Left lung (tissue), 10 donors: ENCODE results near the gene CFAP90. TPM values are rescaled to one million over a fixed set of nuclear protein-coding genes. Genes with fewer than 3 reads are reported as not detected.

Source experiments
- ATAC-seq: fragments of 200-7000 bp; cut with Tn5 transposase; one replicate; pipeline ENCODE4 v1.9.1; 2020; ENCODE audit warnings: moderate library complexity
- DNase-seq, 4 donors: peaks; one replicate each; pipeline ENCODE4 v3.0.0-alpha.2; 2013 to 2020
- H3K27ac ChIP-seq, 2 donors: fragments of 200-600 bp; sonication (generic) in 1 of 2; one replicate each; pipeline versions ENCODE4 v1.5.0 to v1.8.0; 2020 to 2021
- H3K27me3 ChIP-seq, 2 donors: fragments of 200-600 bp; sonication (generic) in 1 of 2; one replicate each; pipeline versions ENCODE4 v1.5.0 to v1.8.0; 2020 to 2021
- H3K36me3 ChIP-seq, 2 donors: fragments of 200-600 bp; sonication (generic) in 1 of 2; one replicate each; pipeline versions ENCODE4 v1.5.0 to v1.8.0; 2020 to 2021
- H3K4me1 ChIP-seq, 2 donors: fragments of 200-600 bp; one replicate each; pipeline ENCODE4 v1.8.0; 2021
- H3K4me3 ChIP-seq, 2 donors: fragments of 200-600 bp; sonication (generic) in 1 of 2; one replicate each; pipeline versions ENCODE4 v1.5.0 to v1.8.0; 2020 to 2021; ENCODE audit warnings: mild to moderate bottlenecking in 1 of 2
- H3K9me3 ChIP-seq, 2 donors: fragments of 200-600 bp; sonication (generic) in 1 of 2; one replicate each; pipeline versions ENCODE4 v1.5.0 to v1.8.0; 2020 to 2021
- CTCF ChIP-seq, 2 donors: fragments of 200-600 bp; sonication (generic) in 1 of 2; IDR thresholded peaks; one replicate each; pipeline versions ENCODE4 v1.5.0 to v1.8.0; 2021; ENCODE audit warnings: antibody characterized with exemption in 2 of 2
- intact Hi-C, 2 donors: fragments of 100-400 bp; cut with DNase I; formaldehyde crosslinking; loops; one replicate each; pipeline versions ENCODE4 v1.11.2 to v1.14.2; 2022
- polyA plus RNA-seq, 6 donors: library from polyadenylated mRNA; unstranded; fragments of 120-200 nt; gene quantifications; one replicate each; pipeline ENCODE4 v1.2.1, GENCODE V29; 2013; ENCODE audit not compliant: insufficient read length in 6 of 6
- total RNA-seq, 2 donors: library from RNA; stranded (reverse); fragmentation: NEBNext Ultra II Directional; extraction: Animal tissue kit (Norgen Biotek cat#: 25700); gene quantifications; one replicate each; pipeline ENCODE4 v1.2.1, GENCODE V29; 2021
- donor health status: DM: no; HTN: yes; CAD: no.
- donor health status: DM: no; HTN: no; CAD: no.

The CFAP90 gene
- total and polyA plus RNA-seq, 8 donors = 0.82 to 10.5 (median 5.9) TPM

DNA sequence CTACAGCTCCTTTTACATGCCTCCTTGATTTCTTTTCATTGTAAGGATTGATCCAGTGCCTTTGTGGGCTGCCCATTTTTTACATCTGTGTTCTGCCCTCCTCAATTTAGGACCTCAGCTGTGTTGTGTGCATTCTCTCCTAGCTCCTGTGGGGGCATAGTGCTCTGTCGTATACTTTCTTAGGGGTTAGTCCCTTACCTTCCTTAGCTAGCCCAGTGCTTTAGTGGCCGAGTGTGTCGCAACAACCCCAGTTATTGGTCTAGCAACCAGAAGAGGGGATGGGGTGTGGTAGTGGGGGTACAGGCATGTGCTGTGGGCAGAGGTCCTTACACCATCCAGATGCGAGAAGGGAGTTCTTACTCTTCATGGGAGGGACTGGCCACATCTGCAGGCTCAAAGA lies 30.2 kb upstream of the CFAP90 start:
- no peaks in the 10 kb centered on the region for H3K27me3 ChIP-seq
- ATAC-seq = no peak
- H3K36me3 ChIP-seq = peaks cover 3 to 83% of the 10 kb centered on the region in 2 donors
- intact Hi-C loops = no loop called here
- H3K4me1 ChIP-seq = peaks cover 23 to 78% of the 10 kb centered on the region in 2 donors
- no peak overlapping the region for H3K4me3 ChIP-seq
- peak overlapping the region; percentile 2 to 64 for H3K27ac ChIP-seq
- peak in 1 of 4 donors; percentile 37 for DNase-seq
- no peak for TF ChIP-seq CTCF (IDR thresholded peaks at IDR 0.05)
- H3K9me3 ChIP-seq = no peaks in the 10 kb centered on the region

DNA sequence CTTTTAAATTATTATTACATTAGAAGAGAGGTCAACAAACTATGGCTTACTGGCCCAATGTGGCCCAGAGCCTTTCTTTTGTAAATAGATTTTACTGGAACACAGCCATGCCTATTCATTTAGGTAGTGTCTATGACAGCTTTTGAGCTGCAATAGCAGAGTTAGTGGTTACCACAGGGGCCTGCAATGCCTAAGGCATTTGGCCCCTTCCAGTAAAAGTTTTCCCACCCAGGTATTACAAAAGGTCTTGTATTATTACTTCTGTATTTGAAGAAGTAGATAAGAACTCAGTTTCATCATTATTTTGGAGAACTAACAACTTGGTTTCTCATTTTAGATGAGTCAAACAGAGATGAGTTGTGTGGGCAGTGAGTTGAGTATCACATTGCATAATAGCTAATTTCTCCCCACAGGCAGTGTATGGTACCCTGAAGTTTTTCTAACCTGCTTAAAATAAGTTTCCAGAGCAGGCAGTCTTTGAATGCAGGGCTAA lies 27.5 kb upstream of the CFAP90 start:
- TF ChIP-seq CTCF (IDR thresholded peaks at IDR 0.05) = no peak
- Histone ChIP-seq H3K9me3 (no peaks in the 10 kb centered on the region), H3K36me3 (peaks cover 3 to 82% of the 10 kb centered on the region in 2 donors), H3K27me3 (no peaks in the 10 kb centered on the region), H3K4me3 (no peak overlapping the region), H3K27ac (peak overlapping the region; percentile 71 to 75), H3K4me1 (peaks cover 18 to 73% of the 10 kb centered on the region in 2 donors)
- intact Hi-C loops = no loop called here
- DNase-seq = no peak
- peak; percentile 64 for ATAC-seq

GRCh38 chr5:7877851-7878250 lies 26.9 kb upstream of the CFAP90 start:
- no peak for DNase-seq
- Histone ChIP-seq H3K9me3 (no peaks in the 10 kb centered on the region), H3K4me1 (peaks cover 18 to 74% of the 10 kb centered on the region in 2 donors), H3K36me3 (peaks cover 3 to 80% of the 10 kb centered on the region in 2 donors), H3K27me3 (no peaks in the 10 kb centered on the region), H3K4me3 (no peak overlapping the region), H3K27ac (peak overlapping the region; percentile 71 to 75)
- ATAC-seq = no peak
- TF ChIP-seq CTCF (IDR thresholded peaks at IDR 0.05) = no peak
- intact Hi-C loops = no loop called here

DNA sequence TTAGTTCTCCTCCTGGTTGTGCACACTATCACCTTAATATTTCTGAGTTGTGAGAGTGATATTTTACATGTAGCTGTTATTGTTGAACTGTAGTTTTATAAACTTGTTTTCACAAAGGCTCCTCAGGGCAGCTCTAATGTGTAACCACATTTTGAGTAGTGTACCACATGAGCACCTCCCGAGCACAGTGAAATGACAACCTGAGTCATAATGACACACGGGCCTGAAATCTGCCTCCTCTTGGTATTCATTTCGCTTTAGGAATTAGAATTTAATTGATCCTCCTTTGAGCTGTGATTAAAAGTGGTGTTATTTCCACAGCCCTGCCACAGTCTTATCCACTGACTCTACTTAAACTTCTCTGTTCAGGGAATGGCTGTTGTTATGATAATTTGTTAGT lies 25.9 kb upstream of the CFAP90 start:
- intact Hi-C loops = no loop called here
- ATAC-seq (peak; percentile 50), DNase-seq (no peak)
- Histone ChIP-seq H3K4me1 (peaks cover 18 to 74% of the 10 kb centered on the region in 2 donors), H3K27me3 (no peaks in the 10 kb centered on the region), H3K36me3 (peaks cover 3 to 70% of the 10 kb centered on the region in 2 donors), H3K9me3 (no peaks in the 10 kb centered on the region), H3K27ac (peak overlapping the region; percentile 71 to 75), H3K4me3 (no peak overlapping the region)
- no peak for TF ChIP-seq CTCF (IDR thresholded peaks at IDR 0.05)

GRCh38 chr5:7875151-7875550 lies 24.2 kb upstream of the CFAP90 start:
- peaks cover 3 to 56% of the 10 kb centered on the region in 2 donors for H3K36me3 ChIP-seq

More at GRCh38 chr5:7875151-7875550, 24.2 kb upstream of the CFAP90 start:
- no peak for TF ChIP-seq CTCF (IDR thresholded peaks at IDR 0.05)
- Histone ChIP-seq H3K4me1 (peaks cover 23 to 75% of the 10 kb centered on the region in 2 donors), H3K27me3 (no peaks in the 10 kb centered on the region), H3K4me3 (no peak overlapping the region), H3K27ac (no peak overlapping the region), H3K9me3 (no peaks in the 10 kb centered on the region)
- ATAC-seq = no peak
- no peak for DNase-seq
- intact Hi-C loops = no loop called here
